ENCODE results near the gene CXCR5. TPM values are rescaled to one million over a fixed set of nuclear protein-coding genes. Genes with fewer than 3 reads are reported as not detected.
A peak's percentile ranks its signal among the peaks of the same experiment; 100 is the strongest.

Gene CXCR5
- total RNA-seq, 1 donor from 2014 or later: under 0.01 TPM

- DNase-seq (ENCODE audit: low read depth): no peak
These were observed 39.3 kb downstream of the CXCR5 start for GRCh38 chr11:118922745-118923627.

DNA sequence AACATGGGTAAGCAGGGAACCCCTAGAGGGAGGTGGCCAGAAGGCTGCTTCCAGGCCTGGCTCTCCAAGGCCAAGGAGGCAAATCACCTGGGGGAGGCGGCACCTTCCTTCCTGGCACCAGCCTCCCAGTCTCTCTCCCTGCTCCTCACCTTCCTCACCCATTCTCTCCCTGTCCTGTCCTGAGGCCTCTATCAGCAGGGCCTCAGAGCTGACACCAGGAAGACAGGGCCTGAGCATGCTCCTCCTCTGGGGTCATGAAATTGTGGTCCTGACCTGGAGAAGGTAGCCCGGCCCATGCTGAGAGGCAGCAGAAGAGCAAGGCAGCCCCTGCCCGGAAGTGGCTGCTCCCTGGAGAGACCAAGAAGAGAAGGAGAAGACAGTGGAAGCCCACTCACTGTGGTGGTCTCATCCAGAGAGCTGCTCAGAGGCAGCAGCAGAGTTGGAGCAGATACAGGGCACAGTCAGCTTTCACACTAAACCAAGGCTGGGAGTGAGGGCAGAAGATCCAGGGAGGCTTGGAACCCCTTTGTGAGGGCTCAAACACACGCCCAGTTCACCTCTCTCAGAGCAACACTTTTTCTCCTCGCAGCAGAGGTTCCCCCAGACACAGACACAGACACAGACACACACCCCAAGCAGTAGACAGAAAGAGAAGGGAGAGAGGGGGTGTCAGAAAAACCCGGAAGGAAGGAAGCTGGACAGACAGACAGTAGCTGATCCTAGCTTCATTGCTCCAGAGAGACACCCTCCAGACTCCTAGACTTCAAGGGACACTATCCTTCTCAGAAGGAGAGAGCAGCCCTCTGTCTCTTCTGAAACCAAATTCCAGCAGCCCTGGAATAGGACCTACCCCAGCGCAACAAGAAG, 40.3 kb downstream of the CXCR5 start:
- no peaks in the 10 kb centered on the region for H3K27me3 ChIP-seq (ENCODE audit: control insufficient read depth, insufficient read depth, low read length)
- H3K36me3 ChIP-seq (ENCODE audit: control insufficient read depth, insufficient read depth, low read length): no peaks in the 10 kb centered on the region
- no peak for DNase-seq (ENCODE audit: low read depth)
- TF ChIP-seq, protein P1, sequence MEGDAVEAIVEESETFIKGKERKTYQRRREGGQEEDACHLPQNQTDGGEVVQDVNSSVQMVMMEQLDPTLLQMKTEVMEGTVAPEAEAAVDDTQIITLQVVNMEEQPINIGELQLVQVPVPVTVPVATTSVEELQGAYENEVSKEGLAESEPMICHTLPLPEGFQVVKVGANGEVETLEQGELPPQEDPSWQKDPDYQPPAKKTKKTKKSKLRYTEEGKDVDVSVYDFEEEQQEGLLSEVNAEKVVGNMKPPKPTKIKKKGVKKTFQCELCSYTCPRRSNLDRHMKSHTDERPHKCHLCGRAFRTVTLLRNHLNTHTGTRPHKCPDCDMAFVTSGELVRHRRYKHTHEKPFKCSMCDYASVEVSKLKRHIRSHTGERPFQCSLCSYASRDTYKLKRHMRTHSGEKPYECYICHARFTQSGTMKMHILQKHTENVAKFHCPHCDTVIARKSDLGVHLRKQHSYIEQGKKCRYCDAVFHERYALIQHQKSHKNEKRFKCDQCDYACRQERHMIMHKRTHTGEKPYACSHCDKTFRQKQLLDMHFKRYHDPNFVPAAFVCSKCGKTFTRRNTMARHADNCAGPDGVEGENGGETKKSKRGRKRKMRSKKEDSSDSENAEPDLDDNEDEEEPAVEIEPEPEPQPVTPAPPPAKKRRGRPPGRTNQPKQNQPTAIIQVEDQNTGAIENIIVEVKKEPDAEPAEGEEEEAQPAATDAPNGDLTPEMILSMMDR (IDR thresholded peaks at IDR 0.05; ENCODE audit: insufficient read depth, low read length, poor library complexity, severe bottlenecking): no peak
- peak overlapping the region; percentile 91 for H3K4me3 ChIP-seq (ENCODE audit: low read depth, low read length)

More at GRCh38 chr11:118922745-118923627, 39.3 kb downstream of the CXCR5 start:
- Histone ChIP-seq H3K27me3 (ENCODE audit: control insufficient read depth, insufficient read depth, low read length) (no peaks in the 10 kb centered on the region), H3K4me3 (ENCODE audit: low read depth, low read length) (peak overlapping the region; percentile 91), H3K36me3 (ENCODE audit: control insufficient read depth, insufficient read depth, low read length) (no peaks in the 10 kb centered on the region)
- TF ChIP-seq, protein P1 (IDR thresholded peaks at IDR 0.05; ENCODE audit: insufficient read depth, low read length, poor library complexity, severe bottlenecking): no peak

GRCh38 chr11:118924591-118925585, 41.2 kb downstream of the CXCR5 start:
- no peak for DNase-seq (ENCODE audit: low read depth)
- Histone ChIP-seq H3K27me3 (ENCODE audit: control insufficient read depth, insufficient read depth, low read length) (no peaks in the 10 kb centered on the region), H3K36me3 (ENCODE audit: control insufficient read depth, insufficient read depth, low read length) (no peaks in the 10 kb centered on the region), H3K4me3 (ENCODE audit: low read depth, low read length) (peak overlapping the region; percentile 91)
- TF ChIP-seq, protein P1 (IDR thresholded peaks at IDR 0.05; ENCODE audit: insufficient read depth, low read length, poor library complexity, severe bottlenecking): no peak

DNA sequence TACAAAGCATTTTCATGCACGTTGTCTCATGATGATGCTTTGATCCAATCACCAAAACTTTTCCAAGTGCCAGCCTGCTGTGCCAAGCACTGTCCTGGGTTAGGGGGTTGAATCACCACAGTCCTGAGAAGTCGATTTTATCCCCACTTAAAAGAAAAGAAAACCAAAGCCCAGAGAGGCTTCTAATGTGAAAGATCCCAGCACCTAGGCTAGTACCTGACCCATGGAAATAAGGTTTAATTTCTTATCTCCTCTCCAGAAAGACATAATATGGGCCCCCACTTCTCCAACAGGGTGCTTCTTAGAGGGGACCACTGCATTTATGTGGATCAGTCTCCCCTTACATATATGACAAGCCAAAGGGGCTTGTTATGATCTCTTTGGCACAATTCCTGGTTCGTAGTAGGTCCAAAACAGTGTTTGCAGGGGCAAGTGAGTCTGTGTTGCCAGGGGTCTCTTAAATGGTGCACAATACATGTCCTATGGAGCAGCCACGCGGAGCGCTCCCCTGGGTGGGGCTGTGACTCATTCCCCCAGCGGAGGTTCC, 43.9 kb downstream of the CXCR5 start:
- no peak overlapping the region for H3K4me3 ChIP-seq (ENCODE audit: low read depth, low read length)
- DNase-seq (ENCODE audit: low read depth): no peak
- TF ChIP-seq, protein P1 (IDR thresholded peaks at IDR 0.05; ENCODE audit: insufficient read depth, low read length, poor library complexity, severe bottlenecking): no peak

More for the DNA sequence above, 43.9 kb downstream of the CXCR5 start:
- Histone ChIP-seq H3K27me3 (ENCODE audit: control insufficient read depth, insufficient read depth, low read length) (no peaks in the 10 kb centered on the region), H3K36me3 (ENCODE audit: control insufficient read depth, insufficient read depth, low read length) (no peaks in the 10 kb centered on the region)

All from kidney epithelial cell (primary cell).